ENCODE results near the gene MAP3K19. TPM values are rescaled to one million over a fixed set of nuclear protein-coding genes. Genes with fewer than 3 reads are reported as not detected.

Gene MAP3K19
- not detected for total RNA-seq

GRCh38 chr2:135047300-135047699 lies at the start of gene MAP3K19:
Gene MAP3K19, minus strand, starts transcription at chr2:135047447. Its CDS starts 22,800 bp downstream, at chr2:135024647.
- no peak for DNase-seq (ENCODE audit: low spot score)
- H3K27ac ChIP-seq = no peak within 1 kb of the TSS
- peaks cover 0 to 11% of the 10 kb centered on the region in 2 donors for H3K4me1 ChIP-seq (ENCODE audit: control insufficient read depth in 1 of 2, low read depth in 2 of 2)
- H3K4me3 ChIP-seq = no peak within 1 kb of the TSS
- no peak for ATAC-seq (ENCODE audit: insufficient number of reproducible peaks, low FRiP score, low read depth)
- no peak for TF ChIP-seq CTCF (IDR thresholded peaks at IDR 0.05)
- H3K36me3 ChIP-seq = no peaks in the 10 kb centered on the region
- no peaks in the 10 kb centered on the region for H3K9me3 ChIP-seq
- H3K27me3 ChIP-seq (replicated peaks; ENCODE audit: insufficient read depth) = no peaks in the 10 kb centered on the region

GRCh38 chr2:135096665-135097446 lies 49.6 kb upstream of the MAP3K19 start:
- no peak overlapping the region for H3K4me3 ChIP-seq
- no peak overlapping the region for H3K27ac ChIP-seq
- H3K4me1 ChIP-seq (ENCODE audit: control insufficient read depth in 1 of 2, low read depth in 2 of 2) = peaks cover 0 to 3% of the 10 kb centered on the region in 2 donors
- ATAC-seq (ENCODE audit: insufficient number of reproducible peaks, low FRiP score, low read depth) (no peak), DNase-seq (ENCODE audit: low spot score) (no peak)
- no peaks in the 10 kb centered on the region for H3K27me3 ChIP-seq (replicated peaks; ENCODE audit: insufficient read depth)
- no peak for TF ChIP-seq CTCF (IDR thresholded peaks at IDR 0.05)
- peaks cover 14% of the 10 kb centered on the region for H3K36me3 ChIP-seq
- no peaks in the 10 kb centered on the region for H3K9me3 ChIP-seq

- no peak for TF ChIP-seq CTCF (IDR thresholded peaks at IDR 0.05)
- H3K36me3 ChIP-seq = peaks cover 14% of the 10 kb centered on the region
- no peaks in the 10 kb centered on the region for H3K9me3 ChIP-seq
- H3K4me3 ChIP-seq = no peak overlapping the region
- peaks cover 0 to 3% of the 10 kb centered on the region in 2 donors for H3K4me1 ChIP-seq (ENCODE audit: control insufficient read depth in 1 of 2, low read depth in 2 of 2)
- H3K27me3 ChIP-seq (replicated peaks; ENCODE audit: insufficient read depth) = no peaks in the 10 kb centered on the region
- no peak overlapping the region for H3K27ac ChIP-seq
- ATAC-seq (ENCODE audit: insufficient number of reproducible peaks, low FRiP score, low read depth) (no peak), DNase-seq (ENCODE audit: low spot score) (no peak)
These were observed 48.3 kb upstream of the MAP3K19 start for GRCh38 chr2:135095591-135095990.

GRCh38 chr2:135094508-135094907 lies 47.3 kb upstream of the MAP3K19 start:
- Histone ChIP-seq H3K4me3 (no peak overlapping the region), H3K9me3 (no peaks in the 10 kb centered on the region), H3K27ac (no peak overlapping the region), H3K27me3 (replicated peaks; ENCODE audit: insufficient read depth) (no peaks in the 10 kb centered on the region), H3K36me3 (peaks cover 14% of the 10 kb centered on the region), H3K4me1 (ENCODE audit: control insufficient read depth in 1 of 2, low read depth in 2 of 2) (peaks cover 0 to 3% of the 10 kb centered on the region in 2 donors)
- ATAC-seq (ENCODE audit: insufficient number of reproducible peaks, low FRiP score, low read depth) (no peak), DNase-seq (ENCODE audit: low spot score) (no peak)
- TF ChIP-seq CTCF (IDR thresholded peaks at IDR 0.05) = no peak

- no peaks in the 10 kb centered on the region for H3K9me3 ChIP-seq
- peaks cover 14% of the 10 kb centered on the region for H3K36me3 ChIP-seq
- no peak for TF ChIP-seq CTCF (IDR thresholded peaks at IDR 0.05)
- H3K27ac ChIP-seq = no peak overlapping the region
- no peak overlapping the region for H3K4me3 ChIP-seq
- DNase-seq (ENCODE audit: low spot score) (no peak), ATAC-seq (ENCODE audit: insufficient number of reproducible peaks, low FRiP score, low read depth) (no peak)
- peaks cover 0 to 3% of the 10 kb centered on the region in 2 donors for H3K4me1 ChIP-seq (ENCODE audit: control insufficient read depth in 1 of 2, low read depth in 2 of 2)
- H3K27me3 ChIP-seq (replicated peaks; ENCODE audit: insufficient read depth) = no peaks in the 10 kb centered on the region
These were observed 46.6 kb upstream of the MAP3K19 start for GRCh38 chr2:135093670-135094330.
